Measurements from ENCODE around the gene TLCD3B. TPM values are rescaled to one million over a fixed set of nuclear protein-coding genes. Genes with fewer than 3 reads are reported as not detected.

The TLCD3B gene
- total and polyA plus RNA-seq, 4 donors, result 0.03 to 0.43 TPM; not detected in 2

DNA sequence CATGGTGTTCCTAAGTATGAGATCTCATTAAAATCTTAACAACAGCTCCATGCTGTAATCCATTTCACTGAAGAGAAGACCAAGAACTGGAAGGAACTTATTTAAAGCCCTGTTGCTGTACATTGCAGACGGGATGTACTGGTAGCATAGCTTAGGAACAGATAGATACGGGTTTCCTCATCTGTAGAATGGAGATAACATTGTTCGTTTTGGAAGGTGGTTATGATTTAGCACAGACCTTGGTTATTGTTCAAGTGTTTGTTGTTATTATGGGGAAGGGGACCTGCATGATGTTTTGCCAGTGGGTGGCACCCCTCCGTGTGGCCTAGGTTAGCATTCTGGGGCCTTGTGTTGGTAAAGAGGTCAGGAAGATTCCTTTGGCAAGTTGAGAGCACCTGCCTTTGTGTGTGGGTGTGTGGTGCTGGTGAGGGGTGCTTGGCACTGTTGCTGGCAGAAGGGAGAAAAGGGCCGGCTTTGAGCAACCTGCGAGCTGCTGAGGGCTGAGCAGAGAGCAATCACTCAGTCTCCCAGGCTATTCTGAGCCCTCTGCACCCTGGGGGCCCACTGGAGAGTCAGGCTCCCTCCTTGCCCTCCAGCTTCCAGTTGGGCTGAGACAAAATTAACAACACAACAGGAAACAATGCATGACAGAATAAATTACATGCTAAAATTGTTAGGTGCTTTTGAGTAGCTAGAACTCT is 55.1 kb downstream of the TLCD3B start:
- Histone ChIP-seq H3K27me3 (ENCODE audit: control insufficient read depth in 3 of 3, insufficient read depth in 3 of 3, low read length in 2 of 3) (no peaks in the 10 kb centered on the region), H3K9ac (ENCODE audit: insufficient read depth in 1 of 2, low read length in 2 of 2) (peak overlapping the region; percentile 48 to 60), H3K4me3 (peak overlapping the region; percentile 11), H3K27ac (ENCODE audit: low read depth in 1 of 2, low read length in 1 of 2) (peak overlapping the region; percentile 87 to 95), H3K36me3 (ENCODE audit: control insufficient read depth in 4 of 4, insufficient read depth in 4 of 4, low read length in 4 of 4) (peaks cover 7 to 43% (median 34%) of the 10 kb centered on the region in 4 donors), H3K9me3 (ENCODE audit: control insufficient read depth in 4 of 4, insufficient read depth in 3 of 4, low read length in 3 of 4) (peaks cover 0 to 3% (median 0%) of the 10 kb centered on the region in 4 donors), H3K4me1 (ENCODE audit: control insufficient read depth in 5 of 5, insufficient read depth in 5 of 5, low read length in 5 of 5) (peaks cover 14 to 31% (median 21%) of the 10 kb centered on the region in 5 donors)
- DNase-seq, result no peak
- TF ChIP-seq, protein P1, sequence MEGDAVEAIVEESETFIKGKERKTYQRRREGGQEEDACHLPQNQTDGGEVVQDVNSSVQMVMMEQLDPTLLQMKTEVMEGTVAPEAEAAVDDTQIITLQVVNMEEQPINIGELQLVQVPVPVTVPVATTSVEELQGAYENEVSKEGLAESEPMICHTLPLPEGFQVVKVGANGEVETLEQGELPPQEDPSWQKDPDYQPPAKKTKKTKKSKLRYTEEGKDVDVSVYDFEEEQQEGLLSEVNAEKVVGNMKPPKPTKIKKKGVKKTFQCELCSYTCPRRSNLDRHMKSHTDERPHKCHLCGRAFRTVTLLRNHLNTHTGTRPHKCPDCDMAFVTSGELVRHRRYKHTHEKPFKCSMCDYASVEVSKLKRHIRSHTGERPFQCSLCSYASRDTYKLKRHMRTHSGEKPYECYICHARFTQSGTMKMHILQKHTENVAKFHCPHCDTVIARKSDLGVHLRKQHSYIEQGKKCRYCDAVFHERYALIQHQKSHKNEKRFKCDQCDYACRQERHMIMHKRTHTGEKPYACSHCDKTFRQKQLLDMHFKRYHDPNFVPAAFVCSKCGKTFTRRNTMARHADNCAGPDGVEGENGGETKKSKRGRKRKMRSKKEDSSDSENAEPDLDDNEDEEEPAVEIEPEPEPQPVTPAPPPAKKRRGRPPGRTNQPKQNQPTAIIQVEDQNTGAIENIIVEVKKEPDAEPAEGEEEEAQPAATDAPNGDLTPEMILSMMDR (IDR thresholded peaks at IDR 0.05; ENCODE audit: control extremely low read depth, extremely low read depth), result no peak
- ATAC-seq (ENCODE audit: insufficient read depth, low FRiP score), result no peak
- 16 to 29% methylated on average over 6 of the region's 6 CpGs for WGBS, 2 donors

DNA sequence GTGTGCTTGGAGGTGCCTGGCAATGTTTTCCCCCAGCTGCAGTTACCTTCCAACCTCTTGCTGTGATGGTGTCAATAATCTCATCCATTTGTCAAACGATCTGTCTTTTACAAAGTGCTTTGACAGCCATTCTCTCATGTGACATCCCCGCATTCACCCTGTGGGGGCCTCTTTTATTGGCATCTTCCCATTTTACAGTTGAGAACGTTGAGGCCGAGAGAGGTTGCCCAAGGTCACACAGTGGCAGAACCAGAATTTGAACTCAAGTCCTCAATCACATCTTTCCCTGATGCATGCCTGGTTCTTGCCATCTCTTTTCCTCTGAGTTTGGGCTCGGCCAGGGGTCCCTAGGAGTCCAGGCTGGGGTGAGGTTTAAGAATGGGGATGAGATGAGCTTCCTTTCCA is 55.9 kb downstream of the TLCD3B start:
- peaks cover 3 to 37% (median 30%) of the 10 kb centered on the region in 4 donors for H3K36me3 ChIP-seq (ENCODE audit: control insufficient read depth in 4 of 4, insufficient read depth in 4 of 4, low read length in 4 of 4)

More for the DNA sequence above, 55.9 kb downstream of the TLCD3B start:
- Histone ChIP-seq H3K9me3 (ENCODE audit: control insufficient read depth in 4 of 4, insufficient read depth in 3 of 4, low read length in 3 of 4) (peaks cover 0 to 3% (median 0%) of the 10 kb centered on the region in 4 donors), H3K27ac (ENCODE audit: low read depth in 1 of 2, low read length in 1 of 2) (peak overlapping the region; percentile 87 to 95), H3K27me3 (ENCODE audit: control insufficient read depth in 3 of 3, insufficient read depth in 3 of 3, low read length in 2 of 3) (no peaks in the 10 kb centered on the region), H3K4me3 (peak overlapping the region; percentile 91), H3K9ac (ENCODE audit: insufficient read depth in 1 of 2, low read length in 2 of 2) (peak overlapping the region; percentile 60 to 90), H3K4me1 (ENCODE audit: control insufficient read depth in 5 of 5, insufficient read depth in 5 of 5, low read length in 5 of 5) (peaks cover 14 to 31% (median 21%) of the 10 kb centered on the region in 5 donors)
- WGBS, 2 donors, result 45 to 59% methylated on average over 5 of the region's 5 CpGs
- DNase-seq, result no peak
- no peak for ATAC-seq (ENCODE audit: insufficient read depth, low FRiP score)
- TF ChIP-seq, protein P1 (IDR thresholded peaks at IDR 0.05; ENCODE audit: control extremely low read depth, extremely low read depth), result no peak

Other genes starting within 250 kb of the TLCD3B start
- gene KIF22, start 240.5 kb downstream of the TLCD3B start, total RNA-seq, result 10 to 100 TPM; 24.3 to 27.6 TPM
- gene KIF22, start 240.5 kb downstream of the TLCD3B start, polyA plus RNA-seq, result 10 to 100 TPM; 22.1 to 84.9 TPM
- 100 to 1,000 TPM in 1 of 2 donors, 10 to 100 TPM in 1; 94.9 to 159 TPM for gene MAZ, start 224.7 kb downstream of the TLCD3B start, total RNA-seq
- gene MAZ, start 224.7 kb downstream of the TLCD3B start, polyA plus RNA-seq, result 100 to 1,000 TPM; 112 to 170 TPM
- gene PRRT2, start 219.1 kb downstream of the TLCD3B start, total RNA-seq, result 1 to 10 TPM; 1.2 to 6.5 TPM
- gene PRRT2, start 219.1 kb downstream of the TLCD3B start, polyA plus RNA-seq, result 1 to 10 TPM in 1 of 2 donors, under 1 TPM in 1; 0.49 to 1.8 TPM
- gene PAGR1, start 215.1 kb downstream of the TLCD3B start, total RNA-seq, result 10 to 100 TPM; 18.4 to 23.1 TPM
- gene PAGR1, start 215.1 kb downstream of the TLCD3B start, polyA plus RNA-seq, result 10 to 100 TPM; 29.8 to 43.2 TPM
- 100 to 1,000 TPM; 150 to 322 TPM for gene MVP, start 210.8 kb downstream of the TLCD3B start, total RNA-seq
- gene MVP, start 210.8 kb downstream of the TLCD3B start, polyA plus RNA-seq, result 100 to 1,000 TPM; 239 to 267 TPM
- 10 to 100 TPM; 66.9 to 71.7 TPM for gene CDIPT, start 168.0 kb downstream of the TLCD3B start, total RNA-seq
- 100 to 1,000 TPM in 1 of 2 donors, 10 to 100 TPM in 1; 75.0 to 105 TPM for gene CDIPT, start 168.0 kb downstream of the TLCD3B start, polyA plus RNA-seq
- 10 to 100 TPM in 1 of 2 donors, 1 to 10 TPM in 1; 6.4 to 19.2 TPM for gene SEZ6L2, start 131.7 kb downstream of the TLCD3B start, total RNA-seq
- 1 to 10 TPM; 4.6 to 5.8 TPM for gene SEZ6L2, start 131.7 kb downstream of the TLCD3B start, polyA plus RNA-seq
- gene ASPHD1, start 130.8 kb downstream of the TLCD3B start, total RNA-seq, result 1 to 10 TPM in 1 of 2 donors, under 1 TPM in 1; 0.34 to 4.3 TPM
- gene ASPHD1, start 130.8 kb downstream of the TLCD3B start, polyA plus RNA-seq, result 1 to 10 TPM; 3.2 to 4.1 TPM
- gene KCTD13, start 105.0 kb downstream of the TLCD3B start, total RNA-seq, result 10 to 100 TPM; 18.0 to 26.2 TPM
- gene KCTD13, start 105.0 kb downstream of the TLCD3B start, polyA plus RNA-seq, result 10 to 100 TPM; 15.0 to 15.1 TPM
- gene TMEM219, start 69.2 kb downstream of the TLCD3B start, total RNA-seq, result 100 to 1,000 TPM in 1 of 2 donors, 10 to 100 TPM in 1; 56.4 to 141 TPM
- 100 to 1,000 TPM; 127 to 210 TPM for gene TMEM219, start 69.2 kb downstream of the TLCD3B start, polyA plus RNA-seq
- gene TAOK2, start 57.4 kb downstream of the TLCD3B start, total RNA-seq, result 10 to 100 TPM; 55.3 to 71.8 TPM
- gene TAOK2, start 57.4 kb downstream of the TLCD3B start, polyA plus RNA-seq, result 10 to 100 TPM; 33.8 to 55.5 TPM
- 10 to 100 TPM; 16.9 to 22.7 TPM for gene HIRIP3, start 35.7 kb downstream of the TLCD3B start, total RNA-seq
- 10 to 100 TPM; 13.1 to 18.4 TPM for gene HIRIP3, start 35.7 kb downstream of the TLCD3B start, polyA plus RNA-seq
- gene INO80E, start 35.0 kb downstream of the TLCD3B start, total RNA-seq, result 10 to 100 TPM; 37.5 to 68.5 TPM
- 100 to 1,000 TPM in 1 of 2 donors, 10 to 100 TPM in 1; 51.8 to 105 TPM for gene INO80E, start 35.0 kb downstream of the TLCD3B start, polyA plus RNA-seq
- 1 to 10 TPM; 2.4 to 8.7 TPM for gene DOC2A, start 20.2 kb downstream of the TLCD3B start, total RNA-seq
- gene DOC2A, start 20.2 kb downstream of the TLCD3B start, polyA plus RNA-seq, result 1 to 10 TPM; 1.4 to 2.9 TPM
- not detected for gene C16orf92, start 8.1 kb downstream of the TLCD3B start, total RNA-seq
- gene C16orf92, start 8.1 kb downstream of the TLCD3B start, polyA plus RNA-seq, result not detected
- 1,000 to 10,000 TPM in 1 of 2 donors, 100 to 1,000 TPM in 1; 265 to 1,167 TPM for gene ALDOA, start 34.5 kb upstream of the TLCD3B start, total RNA-seq
- gene ALDOA, start 34.5 kb upstream of the TLCD3B start, polyA plus RNA-seq, result 1,000 to 10,000 TPM in 1 of 2 donors, 100 to 1,000 TPM in 1; 756 to 1,371 TPM
- gene PPP4C, start 44.7 kb upstream of the TLCD3B start, total RNA-seq, result 10 to 100 TPM; 51.7 to 90.7 TPM
- gene PPP4C, start 44.7 kb upstream of the TLCD3B start, polyA plus RNA-seq, result 100 to 1,000 TPM; 113 to 143 TPM
- gene TBX6, start 60.7 kb upstream of the TLCD3B start, total RNA-seq, result 1 to 10 TPM in 1 of 2 donors, under 1 TPM in 1; 0.60 to 1.7 TPM
- 1 to 10 TPM; 1.1 to 1.6 TPM for gene TBX6, start 60.7 kb upstream of the TLCD3B start, polyA plus RNA-seq
- 10 to 100 TPM; 56.2 to 69.0 TPM for gene YPEL3, start 64.9 kb upstream of the TLCD3B start, total RNA-seq
- gene YPEL3, start 64.9 kb upstream of the TLCD3B start, polyA plus RNA-seq, result 100 to 1,000 TPM; 118 to 208 TPM
- 1 to 10 TPM; 5.1 to 5.8 TPM for gene GDPD3, start 82.3 kb upstream of the TLCD3B start, total RNA-seq
- 1 to 10 TPM; 4.1 to 6.0 TPM for gene GDPD3, start 82.3 kb upstream of the TLCD3B start, polyA plus RNA-seq
- gene MAPK3, start 91.9 kb upstream of the TLCD3B start, total RNA-seq, result 10 to 100 TPM; 50.3 to 96.7 TPM
- 10 to 100 TPM; 65.7 to 83.8 TPM for gene MAPK3, start 91.9 kb upstream of the TLCD3B start, polyA plus RNA-seq
- gene CORO1A, start 152.3 kb upstream of the TLCD3B start, total RNA-seq, result 100 to 1,000 TPM in 1 of 2 donors, 10 to 100 TPM in 1; 47.7 to 143 TPM
- gene CORO1A, start 152.3 kb upstream of the TLCD3B start, polyA plus RNA-seq, result 100 to 1,000 TPM in 1 of 2 donors, 10 to 100 TPM in 1; 41.8 to 419 TPM
- 100 to 1,000 TPM in 1 of 2 donors, 1 to 10 TPM in 1; 9.8 to 111 TPM for gene BOLA2B, start 162.4 kb upstream of the TLCD3B start, total RNA-seq
- 100 to 1,000 TPM; 253 to 320 TPM for gene BOLA2B, start 162.4 kb upstream of the TLCD3B start, polyA plus RNA-seq
- gene SLX1A, start 162.6 kb upstream of the TLCD3B start, total RNA-seq, result 10 to 100 TPM; 24.0 to 96.0 TPM
- 10 to 100 TPM; 63.4 to 86.8 TPM for gene SLX1A, start 162.6 kb upstream of the TLCD3B start, polyA plus RNA-seq
- 10 to 100 TPM; 16.3 to 22.4 TPM for gene SULT1A3, start 168.0 kb upstream of the TLCD3B start, total RNA-seq
- gene SULT1A3, start 168.0 kb upstream of the TLCD3B start, polyA plus RNA-seq, result 10 to 100 TPM in 1 of 2 donors, 1 to 10 TPM in 1; 8.3 to 32.8 TPM
- gene NPIPB13, start 217.2 kb upstream of the TLCD3B start, total RNA-seq, result 10 to 100 TPM in 1 of 2 donors, 1 to 10 TPM in 1; 8.4 to 22.9 TPM
- 1 to 10 TPM; 3.5 to 4.7 TPM for gene NPIPB13, start 217.2 kb upstream of the TLCD3B start, polyA plus RNA-seq

Data from lung (tissue), 12 donors.